ENCODE data around the gene SDF4. TPM values are rescaled to one million over a fixed set of nuclear protein-coding genes. Genes with fewer than 3 reads are reported as not detected.
A peak's percentile ranks its signal among the peaks of the same experiment; 100 is the strongest.

The SDF4 gene
- total RNA-seq, 1 donor from 2014 or later: 175 TPM

DNA sequence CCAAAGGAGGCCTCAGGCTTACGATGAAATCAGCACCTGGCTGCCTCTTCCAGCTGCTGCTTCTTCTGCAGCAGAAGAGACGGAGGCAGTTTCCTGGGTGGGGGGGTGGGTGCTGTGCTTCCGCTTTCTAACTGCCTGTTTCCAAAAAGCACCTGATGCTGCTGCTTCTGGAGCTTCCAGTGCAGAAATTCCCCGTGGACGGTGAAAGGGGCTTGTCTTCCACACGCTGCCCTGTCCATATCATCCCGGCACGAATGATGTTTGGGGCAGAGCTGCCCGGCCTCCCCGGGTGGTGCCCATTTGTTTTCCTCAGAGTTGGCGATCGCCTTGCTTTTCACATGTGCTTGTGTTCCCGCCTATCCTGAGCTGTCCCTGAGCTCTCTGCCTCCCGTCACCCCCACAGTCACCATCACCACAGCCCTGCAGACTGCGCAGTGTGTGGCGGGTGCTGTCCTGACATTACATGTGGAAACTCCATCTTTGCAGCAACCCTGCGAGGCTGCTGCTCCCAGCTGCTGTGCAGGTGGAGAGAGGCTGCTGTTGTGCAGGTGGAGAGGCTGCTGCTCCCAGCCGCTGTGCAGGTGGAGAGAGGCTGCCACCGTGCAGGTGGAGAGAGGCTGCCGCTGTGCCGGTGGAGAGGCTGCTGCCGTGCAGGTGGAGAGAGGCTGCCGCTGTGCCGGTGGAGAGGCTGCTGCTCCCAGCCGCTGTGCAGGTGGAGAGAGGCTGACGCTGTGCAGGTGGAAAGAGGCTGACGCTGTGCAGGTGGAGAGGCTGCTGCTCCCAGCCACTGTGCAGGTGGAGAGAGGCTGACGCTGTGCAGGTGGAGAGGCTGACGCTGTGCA is 56.4 kb downstream of the SDF4 start:
- H3K27ac Mint-ChIP-seq (ENCODE audit: unreplicated experiment): no peak overlapping the region
- no peak overlapping the region for H3K4me3 ChIP-seq (ENCODE audit: insufficient read depth, low read depth, low read length)
- no peak overlapping the region for H3K4me2 ChIP-seq (ENCODE audit: low read length)
- H3K4me1 Mint-ChIP-seq (ENCODE audit: low read depth, unreplicated experiment): no peaks in the 10 kb centered on the region
- H3K79me2 ChIP-seq (ENCODE audit: insufficient read depth, low read length): no peaks in the 10 kb centered on the region
- no peak overlapping the region for H3K9ac ChIP-seq (ENCODE audit: low read length)
- TF ChIP-seq EZH2 (IDR thresholded peaks at IDR 0.05; ENCODE audit: insufficient read depth, low read length): no peak
- TF ChIP-seq, protein P1, sequence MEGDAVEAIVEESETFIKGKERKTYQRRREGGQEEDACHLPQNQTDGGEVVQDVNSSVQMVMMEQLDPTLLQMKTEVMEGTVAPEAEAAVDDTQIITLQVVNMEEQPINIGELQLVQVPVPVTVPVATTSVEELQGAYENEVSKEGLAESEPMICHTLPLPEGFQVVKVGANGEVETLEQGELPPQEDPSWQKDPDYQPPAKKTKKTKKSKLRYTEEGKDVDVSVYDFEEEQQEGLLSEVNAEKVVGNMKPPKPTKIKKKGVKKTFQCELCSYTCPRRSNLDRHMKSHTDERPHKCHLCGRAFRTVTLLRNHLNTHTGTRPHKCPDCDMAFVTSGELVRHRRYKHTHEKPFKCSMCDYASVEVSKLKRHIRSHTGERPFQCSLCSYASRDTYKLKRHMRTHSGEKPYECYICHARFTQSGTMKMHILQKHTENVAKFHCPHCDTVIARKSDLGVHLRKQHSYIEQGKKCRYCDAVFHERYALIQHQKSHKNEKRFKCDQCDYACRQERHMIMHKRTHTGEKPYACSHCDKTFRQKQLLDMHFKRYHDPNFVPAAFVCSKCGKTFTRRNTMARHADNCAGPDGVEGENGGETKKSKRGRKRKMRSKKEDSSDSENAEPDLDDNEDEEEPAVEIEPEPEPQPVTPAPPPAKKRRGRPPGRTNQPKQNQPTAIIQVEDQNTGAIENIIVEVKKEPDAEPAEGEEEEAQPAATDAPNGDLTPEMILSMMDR (IDR thresholded peaks at IDR 0.05; ENCODE audit: insufficient read depth, low read depth, low read length): no peak
- H2AFZ ChIP-seq (ENCODE audit: low read depth, low read length): no peak overlapping the region
- no peaks in the 10 kb centered on the region for H3K9me3 Mint-ChIP-seq (ENCODE audit: unreplicated experiment)
- DNase-seq (ENCODE audit: low read depth) (no peak), FAIRE-seq (no peak)
- no peak overlapping the region for H3K27ac ChIP-seq (ENCODE audit: low read depth, low read length)
- peaks cover 35% of the 10 kb centered on the region for H3K27me3 ChIP-seq (ENCODE audit: insufficient read depth, low read length)
- H3K36me3 ChIP-seq (ENCODE audit: insufficient read depth, low read length): no peaks in the 10 kb centered on the region
- peaks cover 32% of the 10 kb centered on the region for H3K27me3 Mint-ChIP-seq (ENCODE audit: low read depth, unreplicated experiment)
- H4K20me1 ChIP-seq (ENCODE audit: insufficient read depth, low read length): no peaks in the 10 kb centered on the region
- H3K9me3 ChIP-seq (ENCODE audit: insufficient read depth, low read depth, low read length): no peaks in the 10 kb centered on the region
- H3K36me3 Mint-ChIP-seq (ENCODE audit: low read depth, unreplicated experiment): no peaks in the 10 kb centered on the region
- no peaks in the 10 kb centered on the region for H3K4me1 ChIP-seq (ENCODE audit: insufficient read depth, low read length)
- H3K4me3 Mint-ChIP-seq (ENCODE audit: unreplicated experiment): no peak overlapping the region

DNA sequence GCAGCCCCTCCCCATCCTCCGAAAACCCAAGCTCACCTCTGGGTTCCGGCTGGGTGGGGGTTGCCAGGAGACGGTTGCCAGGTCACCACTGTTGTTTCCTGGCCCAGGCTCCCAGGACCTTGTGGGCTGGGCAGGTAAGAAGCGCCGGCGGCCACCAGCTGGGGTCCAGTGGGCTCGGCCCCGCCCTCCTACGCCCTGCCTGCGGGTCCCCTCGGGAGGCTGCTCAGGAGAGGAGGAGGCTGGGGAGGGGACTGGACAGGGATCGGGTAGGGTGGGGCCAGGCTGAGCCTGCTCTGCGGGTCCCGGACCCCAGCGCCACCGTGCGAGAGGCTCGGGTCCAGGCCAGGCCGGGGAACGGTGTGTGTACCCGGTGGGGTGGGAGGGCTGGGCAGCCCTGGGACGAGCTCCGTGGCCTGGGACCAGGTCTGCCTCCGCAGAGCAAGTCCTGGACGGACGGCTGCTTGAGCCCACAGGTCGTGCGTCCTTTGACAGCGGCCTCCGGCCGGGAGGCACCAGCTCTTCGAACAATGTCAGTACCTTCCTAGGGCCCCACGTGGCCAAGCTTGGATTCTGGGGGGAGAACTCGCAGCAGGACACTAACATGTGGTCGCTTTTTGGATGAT is 57.9 kb downstream of the SDF4 start, which contains the start of gene TTLL10:
TSS of gene TTLL10 (plus strand) at position 88 of the 623 bp plus-strand sequence. CDS start 5,336 bp downstream, outside the sequence.
- Mint-ChIP-seq H3K4me1 (ENCODE audit: low read depth, unreplicated experiment) (peaks cover 4% of the 10 kb centered on the region), H3K36me3 (ENCODE audit: low read depth, unreplicated experiment) (no peaks in the 10 kb centered on the region), H3K27me3 (ENCODE audit: low read depth, unreplicated experiment) (peaks cover 35% of the 10 kb centered on the region), H3K4me3 (ENCODE audit: unreplicated experiment) (no peak within 1 kb of the TSS), H3K9me3 (ENCODE audit: unreplicated experiment) (no peaks in the 10 kb centered on the region), H3K27ac (ENCODE audit: unreplicated experiment) (no peak within 1 kb of the TSS)
- Histone ChIP-seq H3K36me3 (ENCODE audit: insufficient read depth, low read length) (no peaks in the 10 kb centered on the region), H3K27me3 (ENCODE audit: insufficient read depth, low read length) (peaks cover 35% of the 10 kb centered on the region), H3K4me1 (ENCODE audit: insufficient read depth, low read length) (no peaks in the 10 kb centered on the region), H3K4me2 (ENCODE audit: low read length) (no peak within 1 kb of the TSS), H3K79me2 (ENCODE audit: insufficient read depth, low read length) (no peaks in the 10 kb centered on the region), H3K9ac (ENCODE audit: low read length) (no peak within 1 kb of the TSS), H3K4me3 (ENCODE audit: insufficient read depth, low read depth, low read length) (no peak within 1 kb of the TSS), H4K20me1 (ENCODE audit: insufficient read depth, low read length) (no peaks in the 10 kb centered on the region), H3K9me3 (ENCODE audit: insufficient read depth, low read depth, low read length) (no peaks in the 10 kb centered on the region), H2AFZ (ENCODE audit: low read depth, low read length) (no peak within 1 kb of the TSS), H3K27ac (ENCODE audit: low read depth, low read length) (no peak within 1 kb of the TSS)
- TF ChIP-seq EZH2 (IDR thresholded peaks at IDR 0.05; ENCODE audit: insufficient read depth, low read length): peak; percentile 52
- TF ChIP-seq, protein P1 (IDR thresholded peaks at IDR 0.05; ENCODE audit: insufficient read depth, low read depth, low read length): no peak
- FAIRE-seq (no peak), DNase-seq (ENCODE audit: low read depth) (no peak)

Measured in astrocyte (in vitro differentiated cells and primary cell).